Adipocyte (in vitro differentiated cells): ENCODE results near the gene ACVR2A.

Source experiments
- DNase-seq: peaks from one replicate; pipeline ENCODE4 v3.0.0-alpha.2; 2015; ENCODE audit warnings: low read depth
- H3K27me3 ChIP-seq: replicated peaks from 2 replicates; pipeline ENCODE4 v1.7.0; 2013; ENCODE audit warnings: mild to moderate bottlenecking, low read length, moderate library complexity; ENCODE audit not compliant: control insufficient read depth, insufficient read depth
- H3K36me3 ChIP-seq: 2 replicates; pipeline ENCODE4 v1.7.0; 2013; ENCODE audit warnings: low read length, mild to moderate bottlenecking, moderate library complexity; ENCODE audit not compliant: control insufficient read depth, insufficient read depth, severe bottlenecking
- H3K4me1 ChIP-seq: 2 replicates; pipeline ENCODE4 v1.7.0; 2013; ENCODE audit warnings: mild to moderate bottlenecking, low read length, moderate library complexity; ENCODE audit not compliant: control insufficient read depth, insufficient read depth
- H3K4me3 ChIP-seq: 2 replicates; pipeline ENCODE4 v1.7.0; 2013; ENCODE audit warnings: mild to moderate bottlenecking, low read length, moderate library complexity
- H3K9ac ChIP-seq: 2 replicates; pipeline ENCODE4 v1.7.0; 2013; ENCODE audit warnings: mild to moderate bottlenecking, low read length, moderate library complexity
- H3K9me3 ChIP-seq: 2 replicates; pipeline ENCODE4 v1.7.0; 2013; ENCODE audit warnings: mild to moderate bottlenecking, low read length, moderate library complexity; ENCODE audit not compliant: control insufficient read depth

Gene ACVR2A

DNA sequence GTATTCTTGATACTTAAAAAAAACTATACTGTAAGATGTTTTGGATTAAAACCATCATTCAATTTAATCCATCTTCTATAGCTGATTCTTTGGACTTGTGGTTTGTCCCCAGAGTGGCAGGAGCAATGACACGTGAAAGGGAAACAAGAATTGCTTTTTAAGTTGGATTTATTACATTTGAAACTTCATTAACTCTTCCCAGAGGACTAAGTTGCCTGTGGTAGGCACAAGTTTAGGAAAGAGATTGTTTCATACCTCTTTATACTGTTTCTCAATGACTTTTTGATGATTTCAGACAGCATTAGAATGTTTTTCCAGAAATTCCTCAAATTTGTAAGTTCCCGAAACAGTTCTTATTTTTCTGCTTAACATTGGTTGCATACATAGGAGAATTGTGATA lies 41.3 kb downstream of the ACVR2A start:
- no peaks in the 10 kb centered on the region for H3K9me3 ChIP-seq
- peaks cover 12% of the 10 kb centered on the region for H3K4me1 ChIP-seq
- H3K36me3 ChIP-seq, result no peaks in the 10 kb centered on the region
- H3K9ac ChIP-seq, result no peak overlapping the region
- H3K4me3 ChIP-seq, result no peak overlapping the region
- DNase-seq, result no peak
- H3K27me3 ChIP-seq, result no peaks in the 10 kb centered on the region

DNA sequence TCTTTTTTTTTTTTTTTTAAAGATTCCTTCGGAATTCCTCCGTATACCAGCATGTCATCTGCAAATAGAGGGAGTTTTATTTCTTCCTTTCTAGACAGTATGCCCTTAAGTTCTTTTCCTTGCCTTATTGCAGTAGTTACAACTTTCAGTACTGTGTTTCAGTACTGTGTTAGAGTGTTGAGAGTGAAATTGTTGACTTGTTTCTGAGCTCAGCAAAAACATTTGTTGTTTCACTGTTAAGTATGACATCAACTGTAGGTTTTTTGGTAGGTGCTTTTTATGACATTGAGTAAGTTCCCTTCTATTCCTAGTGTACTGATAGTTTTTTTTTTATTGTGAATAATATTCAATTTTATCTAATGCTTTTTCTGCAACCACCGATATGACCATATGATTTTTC lies 43.9 kb downstream of the ACVR2A start:
- H3K4me3 ChIP-seq, result peak overlapping the region; percentile 68
- H3K4me1 ChIP-seq, result peaks cover 12% of the 10 kb centered on the region
- no peaks in the 10 kb centered on the region for H3K27me3 ChIP-seq
- DNase-seq, result no peak
- H3K36me3 ChIP-seq, result no peaks in the 10 kb centered on the region
- H3K9me3 ChIP-seq, result no peaks in the 10 kb centered on the region
- peak overlapping the region; percentile 53 for H3K9ac ChIP-seq

DNA sequence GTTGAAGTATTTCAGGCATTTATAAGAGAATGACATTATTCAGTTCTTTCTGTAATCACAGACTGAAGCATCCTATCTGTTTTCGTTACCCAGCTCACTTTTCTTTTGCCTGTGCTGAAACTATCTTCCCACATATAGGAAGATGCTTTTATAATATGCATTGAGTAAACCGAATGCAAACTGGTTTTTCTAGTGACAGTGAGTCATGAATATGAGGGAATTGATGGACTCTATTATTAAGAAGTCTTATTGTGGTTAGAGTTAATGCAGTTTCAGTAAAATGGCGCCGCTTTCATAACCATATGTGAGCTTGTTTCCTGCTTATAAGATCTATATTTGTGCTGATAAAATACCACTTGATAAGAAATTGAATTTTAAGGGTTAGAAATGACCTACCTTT lies 59.2 kb downstream of the ACVR2A start:
- no peak overlapping the region for H3K9ac ChIP-seq
- no peaks in the 10 kb centered on the region for H3K9me3 ChIP-seq
- no peaks in the 10 kb centered on the region for H3K4me1 ChIP-seq
- peaks cover 14% of the 10 kb centered on the region for H3K36me3 ChIP-seq
- DNase-seq, result no peak
- H3K27me3 ChIP-seq, result no peaks in the 10 kb centered on the region
- H3K4me3 ChIP-seq, result no peak overlapping the region

DNA sequence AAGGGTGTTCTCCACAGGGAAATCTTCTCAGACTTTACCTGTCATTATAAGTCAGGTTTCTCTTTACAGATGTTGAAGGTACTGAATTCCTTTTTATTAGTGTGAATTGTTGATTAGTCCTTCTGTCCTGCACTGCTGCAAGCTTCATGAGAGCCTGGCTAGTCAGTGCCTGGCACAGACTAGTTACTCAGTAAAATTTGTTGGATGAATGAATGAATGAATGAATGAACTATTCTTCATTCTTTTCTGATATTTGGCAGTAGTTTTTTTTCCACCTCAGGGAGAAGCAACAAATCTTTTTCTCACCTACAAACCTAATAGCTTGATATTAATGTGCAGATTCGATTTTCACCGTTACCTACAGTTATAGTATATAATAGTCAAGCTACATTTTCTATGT lies 64.3 kb downstream of the ACVR2A start:
- H3K27me3 ChIP-seq, result no peaks in the 10 kb centered on the region
- DNase-seq, result no peak
- H3K36me3 ChIP-seq, result no peaks in the 10 kb centered on the region
- H3K9ac ChIP-seq, result no peak overlapping the region
- peaks cover 11% of the 10 kb centered on the region for H3K4me1 ChIP-seq
- no peaks in the 10 kb centered on the region for H3K9me3 ChIP-seq
- no peak overlapping the region for H3K4me3 ChIP-seq

DNA sequence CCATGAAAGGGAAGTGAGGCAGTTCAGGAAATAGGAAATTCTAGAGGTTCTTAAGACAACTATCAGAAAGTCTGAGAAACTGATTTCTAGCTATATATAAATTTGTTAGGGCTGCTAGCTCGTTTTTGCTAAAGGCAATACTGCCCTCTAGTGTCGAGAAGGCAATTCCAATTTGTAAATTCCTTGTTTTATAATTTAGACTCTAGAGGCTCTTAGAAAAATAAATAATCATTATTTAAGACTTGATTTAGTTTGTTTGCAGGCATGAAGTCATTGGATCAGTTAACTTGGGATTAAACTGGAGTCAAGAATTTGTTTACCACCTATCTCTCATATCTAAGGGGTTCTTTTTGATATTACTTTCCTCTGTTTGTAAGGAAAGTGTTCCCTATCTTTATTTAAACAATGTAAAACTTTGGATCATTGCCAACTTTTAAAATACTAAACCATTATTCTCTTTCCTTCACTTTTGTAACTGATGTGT lies 66.2 kb downstream of the ACVR2A start:
- Histone ChIP-seq H3K36me3 (peaks cover under 1% of the 10 kb centered on the region), H3K9ac (peak overlapping the region; percentile 18), H3K27me3 (no peaks in the 10 kb centered on the region), H3K4me3 (no peak overlapping the region), H3K9me3 (no peaks in the 10 kb centered on the region), H3K4me1 (peaks cover 12% of the 10 kb centered on the region)
- DNase-seq, result peak; percentile 90

DNA sequence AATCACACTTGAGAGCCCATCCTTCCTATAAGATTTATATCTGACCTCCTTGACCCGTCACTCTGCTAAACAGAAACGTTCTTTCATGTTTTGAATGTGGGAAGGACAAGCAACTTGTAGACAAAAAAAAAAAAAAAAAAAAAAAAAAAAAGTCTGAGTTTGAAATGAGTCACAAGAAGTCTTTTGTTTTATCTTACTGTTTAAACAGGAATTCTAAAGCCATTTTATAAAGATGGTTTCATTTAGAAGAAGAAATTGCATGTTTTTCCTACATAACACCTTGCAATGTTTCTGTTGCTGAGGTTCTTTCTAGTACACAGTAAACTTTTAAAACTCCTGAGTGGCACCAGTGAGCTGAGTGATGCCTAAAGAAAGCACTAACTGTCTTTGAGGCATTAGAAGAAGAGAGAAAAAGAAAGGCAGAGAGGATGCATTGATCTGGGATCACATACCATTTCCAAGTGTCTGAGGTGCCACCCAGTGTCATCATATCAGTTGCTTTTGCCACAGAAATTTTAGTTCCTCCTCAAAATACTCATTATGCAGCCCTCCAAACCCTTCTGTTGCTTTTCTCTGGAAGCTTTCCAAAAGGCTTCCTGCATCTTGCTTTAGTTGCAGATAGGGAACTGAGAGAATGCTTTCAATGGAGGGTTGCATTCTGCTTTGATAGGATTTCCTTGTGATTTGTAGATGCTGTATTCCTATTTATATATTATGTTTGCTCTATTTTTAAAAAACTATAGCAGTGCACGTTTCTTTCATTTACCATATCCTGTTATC lies 69.1 kb downstream of the ACVR2A start:
- peaks cover 25% of the 10 kb centered on the region for H3K36me3 ChIP-seq
- H3K27me3 ChIP-seq, result no peaks in the 10 kb centered on the region
- H3K4me1 ChIP-seq, result peaks cover 12% of the 10 kb centered on the region
- DNase-seq, result no peak
- no peaks in the 10 kb centered on the region for H3K9me3 ChIP-seq
- no peak overlapping the region for H3K9ac ChIP-seq
- H3K4me3 ChIP-seq, result no peak overlapping the region

DNA sequence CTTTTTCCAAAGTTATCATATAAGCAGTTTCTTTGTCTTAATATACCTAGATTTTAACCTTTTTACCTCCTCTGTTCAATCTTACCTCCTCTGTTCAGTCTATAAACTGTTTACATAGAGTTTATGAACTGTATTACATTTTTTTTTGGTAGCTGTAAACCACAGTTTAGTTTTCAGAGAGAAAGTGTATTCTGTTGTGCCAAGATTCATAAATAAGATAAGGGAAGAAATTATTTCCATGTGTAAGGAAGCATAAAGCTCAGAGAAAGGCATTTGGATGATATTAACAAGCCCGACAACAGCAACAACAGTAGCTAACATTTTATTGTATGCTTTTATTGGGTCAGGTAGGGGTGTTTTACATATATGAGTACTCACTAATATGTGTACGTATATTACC lies 71.2 kb downstream of the ACVR2A start:
- H3K4me3 ChIP-seq, result no peak overlapping the region
- peaks cover 41% of the 10 kb centered on the region for H3K36me3 ChIP-seq
- DNase-seq, result no peak
- no peak overlapping the region for H3K9ac ChIP-seq
- peaks cover 8% of the 10 kb centered on the region for H3K4me1 ChIP-seq
- no peaks in the 10 kb centered on the region for H3K27me3 ChIP-seq
- H3K9me3 ChIP-seq, result no peaks in the 10 kb centered on the region

DNA sequence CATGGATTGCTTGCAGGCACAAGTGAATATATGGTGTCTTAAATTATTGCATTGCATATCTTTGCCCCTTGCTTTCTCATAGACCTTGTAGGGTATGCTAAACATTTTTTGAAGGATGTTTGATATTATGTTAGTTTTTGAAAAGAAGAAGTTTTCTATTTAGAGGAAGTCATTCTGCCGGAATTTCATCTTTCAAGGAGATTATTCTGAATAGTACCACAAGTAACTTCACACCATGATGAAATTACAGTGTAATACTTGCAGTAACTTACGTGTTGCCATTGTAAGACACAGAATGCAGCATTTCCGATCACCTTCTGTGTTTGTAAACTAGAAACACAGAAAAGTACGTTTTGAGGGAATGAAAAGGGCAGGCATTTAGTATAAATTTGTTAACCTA lies 71.9 kb downstream of the ACVR2A start:
- no peak overlapping the region for H3K4me3 ChIP-seq
- H3K36me3 ChIP-seq, result peaks cover 45% of the 10 kb centered on the region

DNA sequence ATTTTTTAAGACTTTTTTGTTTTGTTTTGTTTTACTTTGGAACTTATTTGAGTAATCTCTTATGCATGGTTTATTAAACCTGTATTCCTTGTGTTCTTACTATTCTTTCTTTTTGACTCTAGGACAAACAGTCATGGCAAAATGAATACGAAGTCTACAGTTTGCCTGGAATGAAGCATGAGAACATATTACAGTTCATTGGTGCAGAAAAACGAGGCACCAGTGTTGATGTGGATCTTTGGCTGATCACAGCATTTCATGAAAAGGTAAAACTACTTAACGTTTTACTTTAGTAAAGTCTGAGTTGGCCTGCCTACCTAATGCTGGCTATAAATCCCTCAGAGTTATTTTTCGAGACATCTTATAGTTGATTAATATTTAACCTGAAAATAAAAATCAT lies 72.3 kb downstream of the ACVR2A start:
- Histone ChIP-seq H3K9me3 (no peaks in the 10 kb centered on the region), H3K27me3 (no peaks in the 10 kb centered on the region), H3K4me3 (no peak overlapping the region), H3K4me1 (peaks cover 6% of the 10 kb centered on the region), H3K9ac (no peak overlapping the region), H3K36me3 (peaks cover 46% of the 10 kb centered on the region)
- DNase-seq, result no peak

More for the DNA sequence above, 71.9 kb downstream of the ACVR2A start:
- Histone ChIP-seq H3K9me3 (no peaks in the 10 kb centered on the region), H3K27me3 (no peaks in the 10 kb centered on the region), H3K9ac (no peak overlapping the region), H3K4me1 (peaks cover 6% of the 10 kb centered on the region)
- no peak for DNase-seq

DNA sequence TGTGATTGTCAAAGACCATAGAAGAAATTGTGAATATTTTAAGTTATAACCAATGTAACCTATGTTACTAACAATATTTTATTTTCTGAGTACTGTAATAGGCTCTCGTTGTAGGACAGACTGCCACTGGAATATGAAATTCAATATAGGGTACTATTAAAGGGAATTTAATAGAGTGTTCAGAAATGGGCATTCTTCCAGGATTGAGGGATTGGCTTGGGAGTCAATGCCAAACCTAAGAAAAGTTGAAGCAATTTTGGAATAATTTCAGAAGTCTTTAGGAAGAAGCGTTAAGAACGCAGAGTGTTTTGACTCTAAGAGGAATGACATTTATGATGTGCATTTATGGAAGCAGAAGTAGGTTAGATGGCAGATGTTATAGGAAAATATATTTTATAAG lies 79.0 kb downstream of the ACVR2A start:
- Histone ChIP-seq H3K27me3 (no peaks in the 10 kb centered on the region), H3K36me3 (peaks cover 39% of the 10 kb centered on the region), H3K4me3 (no peak overlapping the region), H3K9me3 (no peaks in the 10 kb centered on the region), H3K4me1 (peaks cover 34% of the 10 kb centered on the region), H3K9ac (no peak overlapping the region)
- no peak for DNase-seq

DNA sequence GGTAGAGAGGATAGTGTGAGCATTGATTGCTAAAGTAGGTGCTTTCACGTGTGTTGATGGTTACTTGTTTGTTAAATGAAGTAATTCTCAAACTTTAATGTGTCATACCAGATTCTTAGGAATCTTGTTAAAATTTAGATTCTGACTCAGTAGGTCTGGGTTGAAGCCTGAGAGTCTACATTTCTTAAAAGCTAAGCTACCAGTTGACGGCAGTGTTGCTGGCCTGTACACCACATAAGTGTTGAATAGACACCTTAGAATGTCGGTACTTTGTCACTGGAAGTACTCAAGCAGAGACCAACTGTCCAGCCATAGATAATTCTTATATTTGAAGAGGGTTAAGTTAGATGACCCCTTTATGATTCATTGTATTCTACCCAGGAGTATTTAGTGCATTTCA lies 79.8 kb downstream of the ACVR2A start:
- no peak overlapping the region for H3K9ac ChIP-seq
- H3K4me1 ChIP-seq, result peaks cover 34% of the 10 kb centered on the region
- no peaks in the 10 kb centered on the region for H3K27me3 ChIP-seq
- peaks cover 34% of the 10 kb centered on the region for H3K36me3 ChIP-seq
- H3K4me3 ChIP-seq, result no peak overlapping the region
- no peaks in the 10 kb centered on the region for H3K9me3 ChIP-seq
- no peak for DNase-seq

DNA sequence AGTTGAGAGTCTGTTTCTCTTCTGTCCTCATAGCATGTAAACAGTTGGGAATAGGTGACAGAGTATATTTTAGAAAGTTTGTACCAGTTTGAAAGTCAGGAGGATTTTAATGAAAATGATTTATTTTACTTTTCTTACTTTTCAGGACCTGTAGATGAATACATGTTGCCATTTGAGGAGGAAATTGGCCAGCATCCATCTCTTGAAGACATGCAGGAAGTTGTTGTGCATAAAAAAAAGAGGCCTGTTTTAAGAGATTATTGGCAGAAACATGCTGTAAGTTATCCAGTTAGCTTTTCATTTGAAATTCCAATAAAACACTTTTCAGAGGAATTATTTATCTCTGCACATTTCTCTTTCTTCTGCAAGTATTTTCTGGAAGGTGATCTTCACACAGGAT lies 81.1 kb downstream of the ACVR2A start:
- peaks cover 33% of the 10 kb centered on the region for H3K36me3 ChIP-seq
- no peaks in the 10 kb centered on the region for H3K27me3 ChIP-seq
- no peaks in the 10 kb centered on the region for H3K9me3 ChIP-seq

More for the DNA sequence above, 81.1 kb downstream of the ACVR2A start:
- Histone ChIP-seq H3K9ac (no peak overlapping the region), H3K4me1 (peaks cover 34% of the 10 kb centered on the region), H3K4me3 (no peak overlapping the region)
- no peak for DNase-seq
